Measurements from ENCODE around the gene PDS5B.

DNA sequence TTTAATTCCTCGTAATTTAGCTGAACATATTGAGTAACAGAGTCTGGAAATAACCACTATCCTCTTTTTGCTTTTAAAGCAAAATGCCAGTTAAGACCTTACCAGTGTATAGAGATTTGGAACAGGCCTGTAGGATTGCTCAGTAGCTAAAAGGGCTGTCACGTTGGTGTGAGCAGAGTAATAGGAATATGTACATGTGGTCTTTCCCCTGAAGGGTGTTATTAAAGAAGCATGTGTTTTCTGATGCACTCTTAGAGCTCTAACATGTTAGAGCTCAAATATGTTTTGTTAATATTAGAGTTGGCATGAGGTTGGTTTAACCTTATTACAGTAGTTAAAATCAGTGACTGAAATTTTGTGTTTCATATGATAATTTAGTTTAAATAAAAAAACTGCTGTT, 172.9 kb downstream of the PDS5B start:
- no peak for TF ChIP-seq CTCF (IDR thresholded peaks at IDR 0.05; ENCODE audit: insufficient read depth, low read length, poor library complexity, severe bottlenecking)
- TF ChIP-seq EZH2phosphoT487 (conservative IDR thresholded peaks at IDR 0.05; ENCODE audit: low read length): no peak

All from SU-DHL-6 (cell line).